CD4-positive, alpha-beta T cell treated with Interleukin-6 at 100 ng/mL for 8 hours (primary cell): ENCODE measurements around the gene SULT1A1.
A peak's percentile ranks its signal among the peaks of the same experiment; 100 is the strongest.
"Not testable (repeated sequence)": the region's sequence is repeated elsewhere in the genome, so short reads cannot be mapped to it uniquely, and the experiment has no call there.

ENCODE experiments used
- DNase-seq: peaks from one replicate; pipeline ENCODE4 v3.0.0-alpha.2; 2020; ENCODE audit warnings: mixed read lengths, low spot score

SULT1A1 gene

DNA sequence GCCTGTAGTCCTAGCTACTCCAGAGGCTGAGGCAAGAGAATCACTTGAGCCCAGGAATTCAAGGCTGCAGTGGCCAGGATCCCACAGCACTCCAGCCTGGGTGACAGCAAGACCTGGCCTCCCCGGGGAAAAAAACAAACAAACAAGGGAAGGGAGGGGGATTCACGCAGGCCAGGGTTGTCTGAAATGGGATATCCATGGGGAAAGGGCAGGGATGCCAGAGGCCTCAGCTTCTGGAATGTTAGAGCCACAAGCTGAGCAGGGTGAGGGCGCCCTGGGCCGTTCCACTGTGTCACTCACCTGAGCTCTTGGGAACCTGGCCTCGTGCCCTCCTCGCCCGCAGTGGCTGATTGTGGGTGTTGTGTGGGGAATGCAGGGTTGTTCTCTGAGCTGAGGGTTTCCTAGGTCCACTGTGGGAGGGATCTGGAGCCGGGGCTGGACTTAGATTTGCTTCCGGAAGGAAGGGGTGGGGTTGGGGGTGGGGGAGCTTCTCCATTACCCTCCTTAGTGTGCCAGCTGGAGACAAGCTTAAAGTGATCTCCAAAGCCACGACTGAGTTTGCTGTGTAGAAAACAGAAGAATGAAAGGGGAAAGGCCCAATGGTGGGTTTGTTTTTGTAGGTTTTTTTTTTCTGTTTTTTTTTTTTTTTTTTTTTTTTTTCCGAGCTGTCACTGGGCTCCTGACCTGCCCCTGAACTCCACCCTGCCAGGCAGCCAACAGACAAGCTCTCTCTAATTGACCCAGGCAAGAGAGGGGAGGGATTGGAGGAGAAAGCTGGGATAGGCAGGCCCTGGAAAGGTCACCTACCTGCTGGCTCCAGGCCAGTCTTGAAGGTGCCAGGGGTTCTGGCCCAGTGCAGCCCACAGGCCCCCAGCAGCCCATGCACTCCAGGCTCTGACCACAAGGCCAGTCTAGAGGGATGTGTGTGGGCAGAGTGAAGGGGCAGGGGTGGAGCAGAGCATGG, at the start of gene SULT1A1:
Gene SULT1A1, minus strand, starts transcription at position 414 of the 964 bp plus-strand sequence. CDS start 1,189 bp downstream, outside the sequence.
- no peak for DNase-seq

DNA sequence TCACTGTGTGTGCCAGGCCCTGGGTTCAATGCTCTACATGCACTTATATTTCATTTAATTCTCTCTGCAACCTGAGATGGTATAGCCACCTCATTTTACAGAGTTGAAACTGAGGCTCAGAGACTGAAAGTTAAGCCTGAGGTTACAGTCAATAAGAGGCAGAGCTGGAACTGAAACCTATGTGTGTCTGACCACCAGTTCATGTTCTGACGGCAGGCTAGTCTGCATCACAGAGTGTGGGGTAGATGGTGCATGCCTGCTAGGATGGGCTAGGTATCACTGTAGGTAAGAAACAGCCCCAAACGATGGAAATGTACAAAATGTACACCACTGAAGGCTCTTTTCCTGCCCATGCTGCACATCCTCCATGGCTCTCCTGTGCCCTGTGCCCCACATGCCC, 30.1 kb upstream of the SULT1A1 start:
- DNase-seq: not testable (repeated sequence)

DNA sequence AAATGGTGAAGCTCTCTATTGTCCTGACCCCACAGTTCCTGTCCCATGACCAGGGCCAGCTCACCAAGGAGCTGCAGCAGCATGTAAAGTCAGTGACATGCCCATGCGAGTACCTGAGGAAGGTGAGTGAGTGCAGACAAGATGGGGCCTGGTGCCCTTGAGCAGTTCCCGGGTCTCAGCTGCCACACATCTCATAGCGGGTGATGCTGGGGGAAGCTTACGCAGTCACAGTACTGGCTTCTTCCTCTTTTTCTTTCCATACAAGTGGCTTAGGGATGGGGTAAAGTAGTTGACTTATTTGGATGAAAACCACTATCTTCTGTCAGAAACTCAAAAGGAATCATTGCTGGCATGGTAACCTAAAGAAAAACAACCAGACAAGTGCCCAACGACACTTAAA, 28.5 kb upstream of the SULT1A1 start:
- not testable (repeated sequence) for DNase-seq

DNA sequence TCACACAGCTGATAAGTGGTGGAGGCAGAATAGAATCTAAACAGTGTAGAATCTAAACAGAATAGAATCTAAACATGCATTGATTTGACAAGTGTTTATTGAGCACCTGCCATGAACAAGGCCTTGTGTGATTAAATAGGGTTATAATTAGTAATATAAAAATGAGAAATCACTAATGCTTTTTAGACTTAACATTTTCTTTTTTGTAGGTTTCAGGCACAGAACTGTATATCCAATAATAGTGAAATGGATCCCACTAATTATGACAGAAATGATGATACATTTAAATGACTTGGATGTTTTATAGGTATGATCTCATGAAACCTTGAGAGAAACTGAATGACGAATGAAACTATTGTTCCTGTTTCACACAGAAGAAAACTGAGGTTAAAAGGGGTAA, 27.9 kb upstream of the SULT1A1 start, which contains the start of gene NPIPB8:
Gene NPIPB8, plus strand, starts transcription at position 301 of the 400 bp plus-strand sequence. CDS start 296 bp downstream, outside the sequence.
- not testable (repeated sequence) for DNase-seq

DNA sequence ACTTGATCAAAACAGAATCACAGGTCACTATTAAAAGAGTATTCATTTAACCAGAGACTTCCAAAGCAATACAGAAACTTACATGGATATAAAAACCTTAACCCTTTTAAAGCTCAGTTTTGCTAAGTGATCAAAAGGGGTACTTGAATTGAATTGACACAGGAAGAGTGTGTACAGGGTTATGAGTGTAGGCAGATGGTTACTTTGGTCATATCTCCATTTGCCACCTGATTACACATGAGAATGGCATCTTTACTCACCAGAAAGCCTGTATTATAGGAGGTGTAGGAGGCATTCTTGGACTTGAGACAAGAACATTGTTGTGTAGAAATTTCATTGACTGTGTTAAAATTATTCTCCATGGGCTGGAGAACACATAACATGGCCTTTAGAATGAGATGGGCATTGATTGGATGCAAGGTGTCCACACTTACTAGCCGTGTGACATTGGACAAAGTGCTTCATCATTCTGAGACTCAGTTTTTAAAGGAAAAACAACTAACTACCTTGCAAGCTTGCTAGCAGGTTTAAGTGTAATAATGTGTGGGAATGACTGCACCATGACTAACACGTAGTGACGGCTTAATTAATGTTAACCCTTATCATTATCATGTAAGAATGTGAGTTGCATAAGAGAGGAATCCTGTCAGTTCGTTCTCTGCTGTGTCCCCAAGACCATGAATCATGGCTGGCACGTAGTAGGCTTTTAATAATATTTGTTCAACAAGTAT, 26.4 kb upstream of the SULT1A1 start:
- DNase-seq: not testable (repeated sequence)

DNA sequence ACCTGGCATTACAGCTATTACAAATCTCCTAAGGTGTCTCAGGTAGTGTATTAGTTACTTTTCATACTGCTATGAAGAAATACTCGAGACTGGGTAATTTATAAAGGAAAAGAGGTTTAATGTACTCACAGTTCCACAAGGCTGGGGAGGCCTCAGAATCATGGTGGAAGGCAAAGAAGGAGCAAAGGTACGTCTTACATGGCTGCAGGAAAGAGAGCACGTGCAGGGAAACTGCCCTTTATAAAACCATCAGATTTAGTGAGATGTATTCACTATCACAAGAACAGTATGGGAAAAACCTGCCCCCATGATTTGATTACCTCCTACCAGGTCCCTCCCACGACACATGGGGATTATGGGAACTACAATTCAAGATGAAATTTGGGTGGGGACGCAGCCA, 21.1 kb upstream of the SULT1A1 start:
- not testable (repeated sequence) for DNase-seq

DNA sequence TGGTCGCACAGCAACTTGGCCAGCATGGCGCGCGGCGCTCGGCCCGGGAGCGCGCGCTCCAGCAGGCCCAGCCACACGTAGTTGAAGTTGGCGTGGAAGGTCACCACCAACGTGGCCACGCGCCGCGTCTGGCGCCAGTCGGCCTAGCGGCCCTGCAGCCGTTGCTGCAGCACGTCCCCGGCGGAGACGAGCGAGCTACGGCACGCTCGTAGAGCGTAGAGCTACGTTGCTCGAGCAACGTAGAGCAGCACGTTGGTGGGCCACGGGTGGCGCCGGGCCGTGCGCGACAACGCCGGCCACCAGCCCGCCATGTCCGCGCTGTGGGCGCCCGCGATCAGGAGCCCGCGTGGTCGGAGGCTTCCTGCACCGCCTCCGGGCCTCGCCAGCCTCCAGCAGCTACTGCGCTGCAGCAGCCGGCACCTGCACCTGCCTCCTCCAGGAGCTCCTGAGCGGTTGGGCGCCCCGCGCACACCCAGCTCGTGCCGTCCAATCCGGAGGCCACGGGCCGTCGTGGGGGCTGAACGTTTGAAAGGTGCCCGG, 13.4 kb upstream of the SULT1A1 start:
- peak; percentile 64 for DNase-seq

DNA sequence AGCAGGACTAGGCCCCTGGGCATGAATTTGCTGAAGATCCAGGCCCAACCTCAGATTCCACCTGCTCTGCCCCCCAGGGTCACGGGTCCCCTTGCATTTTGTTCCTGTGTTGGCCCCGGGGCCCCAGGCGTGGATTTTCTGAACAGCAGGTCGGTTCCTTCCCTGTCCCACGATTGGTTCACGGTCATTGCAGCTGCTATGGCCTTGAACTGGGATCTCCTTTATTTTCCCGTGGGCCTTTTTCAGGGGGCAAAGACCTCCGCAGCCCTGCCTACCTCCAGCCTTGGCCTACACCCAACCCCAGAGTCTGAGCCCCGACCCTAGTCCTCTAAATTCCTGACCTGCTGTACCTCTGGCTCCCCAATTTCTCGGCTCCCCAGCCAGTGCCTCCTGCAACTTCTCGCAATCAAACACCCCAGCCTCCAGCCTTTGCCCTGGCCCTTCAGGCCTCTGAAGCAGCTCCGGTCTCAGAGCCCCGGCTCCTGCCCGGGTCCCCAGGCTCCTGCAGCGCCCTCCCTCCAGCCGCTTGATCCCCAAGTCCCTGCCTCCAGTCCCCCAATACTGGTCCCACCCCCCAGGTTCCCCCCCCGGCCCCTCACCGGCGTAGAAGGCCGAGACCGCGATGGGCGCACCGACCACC, 12.8 kb upstream of the SULT1A1 start:
- not testable (repeated sequence) for DNase-seq

DNA sequence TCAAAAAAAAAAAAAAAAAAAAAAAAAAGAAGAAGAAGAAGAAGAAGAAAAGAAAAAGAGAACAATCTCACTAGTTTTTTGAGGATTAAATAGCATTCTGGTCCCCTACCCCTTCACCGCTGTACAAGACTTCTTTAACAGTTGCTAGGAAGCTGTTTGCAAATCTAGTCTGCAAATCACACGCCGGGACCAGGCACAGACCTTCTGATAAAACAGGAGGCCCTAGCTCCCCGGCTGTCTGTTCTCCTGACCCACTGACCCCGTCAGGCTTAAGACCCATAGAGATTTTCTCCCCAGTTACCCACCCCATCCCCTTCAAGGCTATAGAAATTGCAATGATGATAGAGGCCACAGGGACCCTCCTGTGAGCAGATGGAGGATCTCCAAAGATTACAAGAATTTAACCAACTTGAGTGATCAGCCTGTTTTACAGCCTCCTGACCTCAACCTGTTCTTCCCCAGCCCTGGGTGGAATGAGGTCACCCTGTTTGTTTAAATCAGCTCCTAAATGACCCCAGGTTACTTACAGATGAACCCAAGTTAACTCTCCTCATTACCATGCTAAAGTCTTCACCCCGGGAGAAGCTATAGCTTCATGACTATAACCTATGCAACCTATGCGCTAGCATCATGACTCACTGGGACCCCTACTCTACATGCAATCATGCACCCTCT, 11.8 kb upstream of the SULT1A1 start:
- no peak for DNase-seq

DNA sequence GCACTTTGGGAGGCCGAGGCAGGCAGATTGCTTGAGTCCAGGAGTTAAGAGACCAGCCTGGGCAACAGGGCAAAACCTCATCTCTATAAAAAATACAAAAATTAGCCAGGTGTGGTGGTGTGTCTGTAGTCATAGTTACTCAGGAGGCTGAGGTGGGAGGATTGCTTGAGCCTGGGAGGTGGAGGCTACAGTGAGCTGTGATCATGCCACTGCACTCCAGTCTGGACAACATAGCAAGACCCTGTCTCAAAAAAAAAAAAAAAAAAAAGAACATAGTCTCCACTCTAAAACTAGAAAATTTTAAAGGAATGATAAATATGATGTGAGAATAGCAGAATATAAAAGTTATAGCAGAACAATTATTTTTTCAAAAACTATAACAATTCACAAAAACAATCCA, 10.5 kb upstream of the SULT1A1 start:
- DNase-seq: not testable (repeated sequence)

DNA sequence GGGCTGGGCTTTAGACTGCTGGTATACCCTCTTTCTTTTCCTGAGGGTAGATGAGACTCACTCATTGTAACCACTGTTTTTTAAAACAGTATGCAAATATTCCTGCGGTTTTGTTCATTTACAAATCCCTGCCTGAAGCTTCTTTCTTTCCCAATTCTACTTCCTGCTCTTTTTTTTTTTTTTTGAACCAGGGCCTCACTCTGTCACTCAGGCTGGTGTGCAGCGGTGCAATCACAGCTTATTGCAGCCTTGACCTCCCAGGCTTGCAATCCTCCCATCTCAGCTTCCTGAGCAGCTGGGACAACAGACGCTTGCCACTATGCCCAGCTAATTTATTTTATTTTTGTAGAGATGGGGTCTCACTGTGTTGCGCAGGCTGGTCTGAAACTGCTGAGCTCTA, 8.0 kb upstream of the SULT1A1 start:
- no peak for DNase-seq

DNA sequence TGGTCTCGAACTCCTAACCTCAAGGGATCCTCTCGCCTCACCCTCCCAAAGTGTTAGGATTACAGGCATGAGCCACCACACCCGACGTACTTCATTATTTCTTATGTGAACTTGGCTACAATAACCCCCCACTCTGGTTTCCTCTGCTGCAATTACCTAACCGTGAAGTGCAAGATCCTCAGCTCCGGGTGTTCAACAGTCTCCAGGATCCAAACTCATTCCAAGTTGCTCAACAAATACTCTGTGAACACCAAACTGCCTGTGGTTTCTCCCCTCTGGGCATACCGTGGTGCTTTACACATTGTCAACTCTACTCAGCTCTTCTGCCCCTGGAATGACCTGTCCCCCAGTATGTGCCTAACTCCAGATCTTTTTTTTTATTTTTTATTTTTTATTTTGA, 6.8 kb upstream of the SULT1A1 start:
- DNase-seq: no peak

DNA sequence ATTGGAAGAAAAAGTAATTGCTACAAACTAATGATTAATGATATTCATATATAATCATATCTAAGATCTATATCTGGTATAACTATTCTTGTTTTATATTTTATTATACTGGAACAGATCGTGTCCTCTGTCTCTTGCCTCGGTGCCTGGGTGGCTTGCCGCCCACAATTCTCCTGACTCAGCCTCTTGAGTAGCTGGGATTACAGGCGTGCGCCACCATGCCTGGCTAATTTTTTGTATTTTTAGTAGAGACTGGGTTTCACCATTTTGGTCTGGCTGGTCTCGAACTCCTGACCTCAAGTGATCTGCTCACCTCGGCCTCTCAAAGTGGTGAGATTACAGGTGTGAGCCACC, 6.4 kb upstream of the SULT1A1 start:
- DNase-seq: not testable (repeated sequence)

DNA sequence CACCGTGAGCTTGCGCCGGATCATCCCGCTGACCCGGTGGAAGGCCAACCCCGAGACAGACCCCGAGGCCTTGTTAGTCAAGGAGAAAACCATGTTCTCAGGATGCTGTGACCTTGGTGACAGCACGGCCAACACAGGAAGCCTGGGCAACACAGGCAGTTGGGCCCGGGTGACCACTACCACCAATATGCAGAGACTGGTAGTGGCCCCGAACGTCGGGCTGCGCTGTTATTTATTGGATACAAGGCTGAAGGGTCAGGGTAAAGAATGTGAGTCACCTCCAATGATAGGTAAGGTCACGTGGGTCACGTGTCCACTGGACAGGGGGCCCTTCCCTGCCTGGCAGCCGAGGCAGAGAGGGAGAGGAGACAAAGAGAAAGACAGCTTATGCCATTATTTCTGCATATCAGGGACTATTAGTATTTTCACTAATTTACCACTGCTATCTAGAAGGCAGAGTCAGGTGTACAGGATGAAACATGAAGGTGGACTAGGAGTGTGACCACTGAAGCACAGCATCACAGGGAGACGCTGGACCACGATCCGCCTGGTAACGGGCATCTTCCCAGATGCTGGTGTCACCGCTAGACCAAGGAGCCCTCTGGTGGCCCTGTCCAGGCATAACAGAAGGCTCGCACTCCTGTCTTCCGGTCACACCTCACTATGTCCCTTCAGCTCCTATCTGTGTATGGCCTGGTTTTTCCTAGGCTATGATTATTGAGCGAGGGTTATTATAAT, 5.8 kb upstream of the SULT1A1 start:
- not testable (repeated sequence) for DNase-seq

DNA sequence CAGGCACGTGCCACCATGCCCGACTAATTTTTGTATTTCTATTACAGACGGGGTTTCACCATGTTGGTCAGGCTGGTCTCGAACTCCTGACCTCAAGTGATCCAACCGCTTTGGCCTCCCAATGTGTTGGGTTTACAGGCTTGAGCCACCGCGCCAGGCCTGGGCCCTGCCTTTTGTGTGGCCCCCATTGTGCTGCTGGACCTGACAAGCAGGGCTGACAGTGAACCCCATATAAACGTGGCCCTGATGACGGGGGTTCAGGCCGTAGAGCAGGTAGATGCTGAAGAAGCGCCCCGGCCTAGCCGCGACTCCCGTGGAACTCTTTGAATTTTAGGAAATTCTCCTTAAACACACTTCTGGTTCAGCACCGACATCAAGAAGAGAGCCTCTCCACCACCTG, 4.7 kb upstream of the SULT1A1 start:
- not testable (repeated sequence) for DNase-seq

DNA sequence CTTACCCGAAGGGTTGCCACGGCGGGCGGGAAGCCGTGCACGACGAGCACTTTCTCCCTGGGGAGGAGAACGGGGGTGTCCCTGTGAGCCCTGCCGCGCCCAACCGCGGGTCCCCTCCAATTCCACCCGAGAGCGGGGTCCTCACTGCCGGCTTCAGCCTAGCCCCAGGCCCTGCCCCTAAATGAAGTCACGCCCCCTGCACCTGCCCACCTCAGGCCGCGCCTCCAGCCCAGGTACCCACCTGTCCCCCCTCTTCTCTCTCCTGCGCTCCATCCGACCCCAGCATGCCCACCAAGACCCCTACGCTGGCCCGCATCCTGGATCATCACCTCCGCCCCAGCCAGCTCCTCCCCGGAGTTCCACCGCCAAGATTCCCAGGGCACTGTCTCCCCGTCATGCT, 4.1 kb upstream of the SULT1A1 start:
- DNase-seq: not testable (repeated sequence)

DNA sequence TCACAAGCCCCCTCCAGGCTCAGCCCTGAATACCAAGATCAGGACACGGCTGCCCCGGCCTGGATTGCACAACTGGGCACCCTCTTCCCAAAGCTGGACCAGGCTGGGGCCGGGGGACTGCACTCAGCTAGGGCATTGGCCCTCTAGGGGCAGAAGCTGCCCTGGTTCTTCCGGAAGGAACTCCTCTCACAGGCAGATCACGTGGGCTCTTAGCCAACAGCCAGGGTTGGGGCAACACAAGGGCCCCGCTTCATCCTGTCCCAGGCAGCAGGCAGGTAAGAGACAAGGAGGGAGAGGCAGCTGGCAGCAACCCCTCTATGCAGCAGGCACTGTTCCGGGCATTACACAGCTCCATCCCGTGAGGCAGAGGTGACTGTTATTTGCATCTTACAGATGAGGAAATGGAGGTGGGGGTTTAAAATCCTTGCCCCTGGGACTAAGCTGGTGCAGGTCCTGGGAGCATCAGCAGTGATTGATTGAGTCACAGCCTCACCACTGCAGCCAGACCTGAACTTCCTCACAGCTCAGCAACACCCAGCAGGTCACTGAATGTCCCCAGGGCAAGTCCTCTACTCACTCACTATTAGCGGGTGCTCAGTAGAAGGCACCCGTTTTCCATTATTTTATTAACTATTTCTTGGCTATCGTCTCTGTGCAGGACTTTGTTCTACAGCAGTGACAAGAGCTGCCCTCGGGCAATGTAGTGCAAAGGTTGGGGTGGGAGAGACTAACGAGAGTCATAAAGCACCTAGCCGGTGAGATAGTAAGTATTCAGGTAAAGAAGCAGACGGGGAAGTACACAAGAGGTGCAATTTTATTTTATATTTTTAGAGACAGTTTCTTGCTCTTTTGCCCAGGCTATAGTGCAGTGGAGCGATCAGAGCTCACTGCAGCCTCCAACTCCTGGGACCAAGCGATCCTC, 2.8 kb upstream of the SULT1A1 start:
- not testable (repeated sequence) for DNase-seq

DNA sequence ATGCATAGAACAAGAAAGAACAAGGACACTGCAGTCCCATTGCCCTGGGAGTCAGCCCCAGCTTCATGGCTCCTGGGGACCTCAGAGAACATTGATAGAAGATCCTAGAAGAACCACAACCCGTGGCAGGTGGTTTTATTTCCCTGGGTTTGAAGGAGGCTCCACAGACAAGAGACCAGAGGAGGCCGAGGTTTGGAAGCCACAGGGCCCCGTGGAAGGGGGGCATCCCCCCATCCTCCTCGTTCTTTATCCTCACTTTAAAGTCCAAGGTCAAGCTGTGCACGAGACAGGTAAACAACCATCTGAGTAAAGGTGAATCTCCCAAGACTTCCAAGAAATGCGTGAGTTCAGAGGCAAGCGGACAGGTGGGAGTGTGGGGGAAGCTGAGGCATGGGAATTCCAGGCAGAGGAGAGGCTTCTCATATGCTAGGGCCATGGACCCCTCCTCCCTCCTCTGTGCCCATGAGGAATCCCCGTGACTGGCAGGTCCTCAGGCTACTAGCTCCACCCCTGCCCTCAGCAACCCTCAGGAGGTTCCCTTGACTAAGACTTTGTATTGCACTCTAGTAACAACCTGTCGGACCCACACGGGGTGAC, 849 bp upstream of the SULT1A1 start:
- no peak for DNase-seq
